Measurements from ENCODE around the gene KCNN3. TPM values are rescaled to one million over a fixed set of nuclear protein-coding genes. Genes with fewer than 3 reads are reported as not detected.

The KCNN3 gene
- polyA plus RNA-seq, 1 donor from 2014 or later, result 2.2 TPM

DNA sequence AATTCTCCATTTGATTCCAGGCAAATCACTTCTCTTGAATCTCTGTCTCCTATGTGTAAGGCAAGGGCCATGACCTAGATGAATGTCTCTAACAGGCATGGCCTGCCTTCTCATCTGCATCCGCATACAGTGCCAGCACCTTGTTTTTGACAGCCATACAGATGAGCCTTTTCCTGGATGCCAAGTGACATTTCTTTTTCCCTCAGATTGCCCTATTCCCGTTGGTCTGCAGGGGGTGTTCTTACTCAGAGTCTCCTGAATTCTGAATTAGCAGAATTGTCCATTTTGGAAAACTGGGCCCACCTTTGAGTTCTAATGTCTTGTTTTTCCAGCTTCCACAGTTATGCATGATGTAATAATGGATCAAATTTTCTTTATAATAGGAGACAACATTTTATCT is 174.1 kb downstream of the KCNN3 start:
- Histone ChIP-seq H3K36me3 (ENCODE audit: insufficient read depth, low read length) (no peaks in the 10 kb centered on the region), H3K4me2 (ENCODE audit: low read length) (no peak overlapping the region), H3K9ac (ENCODE audit: low read length) (no peak overlapping the region), H3K27me3 (ENCODE audit: insufficient read depth, low read depth, low read length) (no peaks in the 10 kb centered on the region), H3K9me2 (ENCODE audit: insufficient read depth, low read length) (no peaks in the 10 kb centered on the region), H3K9me3 (ENCODE audit: low read length) (no peaks in the 10 kb centered on the region), H2AFZ (ENCODE audit: low read depth, low read length) (no peak overlapping the region), H3F3A (ENCODE audit: insufficient read depth, low read length, poor library complexity, severe bottlenecking) (no peaks in the 10 kb centered on the region), H3K79me2 (replicated peaks; ENCODE audit: insufficient read depth, low read length) (no peaks in the 10 kb centered on the region), H3K27ac (ENCODE audit: low read length) (no peak overlapping the region), H4K20me1 (ENCODE audit: insufficient read depth) (no peaks in the 10 kb centered on the region), H3K4me3 (ENCODE audit: low read length) (no peak overlapping the region)
- TF ChIP-seq RAD21 (conservative IDR thresholded peaks at IDR 0.05) (peak; percentile 18), EP300 (conservative IDR thresholded peaks at IDR 0.05; ENCODE audit: poor library complexity, severe bottlenecking) (no peak), EZH2 (IDR thresholded peaks at IDR 0.05; ENCODE audit: borderline replicate concordance, insufficient read depth, low read length, poor library complexity, severe bottlenecking) (no peak), POLR2AphosphoS5 (IDR thresholded peaks at IDR 0.05) (no peak), SMC3 (conservative IDR thresholded peaks at IDR 0.05; ENCODE audit: poor library complexity) (no peak)
- TF ChIP-seq, protein P1, sequence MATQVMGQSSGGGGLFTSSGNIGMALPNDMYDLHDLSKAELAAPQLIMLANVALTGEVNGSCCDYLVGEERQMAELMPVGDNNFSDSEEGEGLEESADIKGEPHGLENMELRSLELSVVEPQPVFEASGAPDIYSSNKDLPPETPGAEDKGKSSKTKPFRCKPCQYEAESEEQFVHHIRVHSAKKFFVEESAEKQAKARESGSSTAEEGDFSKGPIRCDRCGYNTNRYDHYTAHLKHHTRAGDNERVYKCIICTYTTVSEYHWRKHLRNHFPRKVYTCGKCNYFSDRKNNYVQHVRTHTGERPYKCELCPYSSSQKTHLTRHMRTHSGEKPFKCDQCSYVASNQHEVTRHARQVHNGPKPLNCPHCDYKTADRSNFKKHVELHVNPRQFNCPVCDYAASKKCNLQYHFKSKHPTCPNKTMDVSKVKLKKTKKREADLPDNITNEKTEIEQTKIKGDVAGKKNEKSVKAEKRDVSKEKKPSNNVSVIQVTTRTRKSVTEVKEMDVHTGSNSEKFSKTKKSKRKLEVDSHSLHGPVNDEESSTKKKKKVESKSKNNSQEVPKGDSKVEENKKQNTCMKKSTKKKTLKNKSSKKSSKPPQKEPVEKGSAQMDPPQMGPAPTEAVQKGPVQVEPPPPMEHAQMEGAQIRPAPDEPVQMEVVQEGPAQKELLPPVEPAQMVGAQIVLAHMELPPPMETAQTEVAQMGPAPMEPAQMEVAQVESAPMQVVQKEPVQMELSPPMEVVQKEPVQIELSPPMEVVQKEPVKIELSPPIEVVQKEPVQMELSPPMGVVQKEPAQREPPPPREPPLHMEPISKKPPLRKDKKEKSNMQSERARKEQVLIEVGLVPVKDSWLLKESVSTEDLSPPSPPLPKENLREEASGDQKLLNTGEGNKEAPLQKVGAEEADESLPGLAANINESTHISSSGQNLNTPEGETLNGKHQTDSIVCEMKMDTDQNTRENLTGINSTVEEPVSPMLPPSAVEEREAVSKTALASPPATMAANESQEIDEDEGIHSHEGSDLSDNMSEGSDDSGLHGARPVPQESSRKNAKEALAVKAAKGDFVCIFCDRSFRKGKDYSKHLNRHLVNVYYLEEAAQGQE (IDR thresholded peaks at IDR 0.05; ENCODE audit: borderline replicate concordance), result no peak

DNA sequence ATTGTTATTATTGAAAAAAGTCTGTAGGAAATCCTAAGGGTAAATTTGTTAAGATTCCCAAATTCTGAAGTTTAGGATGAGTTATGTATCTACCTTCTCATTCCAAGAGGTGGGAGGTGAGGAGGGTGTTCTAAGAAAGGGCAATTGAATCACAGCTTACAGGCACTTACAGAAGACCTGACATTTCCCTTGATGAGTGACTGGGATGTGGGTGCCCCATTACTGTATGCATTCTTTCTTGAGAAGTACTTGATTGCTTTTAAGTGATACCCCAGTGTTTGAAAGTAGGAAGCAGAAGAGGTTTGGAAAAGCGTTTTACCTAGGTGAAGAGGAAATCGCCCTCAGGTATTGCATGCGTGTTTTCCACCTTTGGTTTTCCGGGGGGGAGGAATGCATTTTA is 175.1 kb downstream of the KCNN3 start:
- no peak overlapping the region for H2AFZ ChIP-seq (ENCODE audit: low read depth, low read length)

More for the DNA sequence above, 175.1 kb downstream of the KCNN3 start:
- H3K36me3 ChIP-seq (ENCODE audit: insufficient read depth, low read length), result no peaks in the 10 kb centered on the region
- no peak overlapping the region for H3K4me2 ChIP-seq (ENCODE audit: low read length)
- H3K4me3 ChIP-seq (ENCODE audit: low read length), result no peak overlapping the region
- TF ChIP-seq TAF1 (IDR thresholded peaks at IDR 0.05; ENCODE audit: low read depth), result no peak
- TF ChIP-seq RAD21 (conservative IDR thresholded peaks at IDR 0.05), result no peak
- TF ChIP-seq MXI1 (conservative IDR thresholded peaks at IDR 0.05; ENCODE audit: poor library complexity, severe bottlenecking), result no peak
- no peak for TF ChIP-seq POLR2AphosphoS5 (IDR thresholded peaks at IDR 0.05)
- TF ChIP-seq, protein P2, sequence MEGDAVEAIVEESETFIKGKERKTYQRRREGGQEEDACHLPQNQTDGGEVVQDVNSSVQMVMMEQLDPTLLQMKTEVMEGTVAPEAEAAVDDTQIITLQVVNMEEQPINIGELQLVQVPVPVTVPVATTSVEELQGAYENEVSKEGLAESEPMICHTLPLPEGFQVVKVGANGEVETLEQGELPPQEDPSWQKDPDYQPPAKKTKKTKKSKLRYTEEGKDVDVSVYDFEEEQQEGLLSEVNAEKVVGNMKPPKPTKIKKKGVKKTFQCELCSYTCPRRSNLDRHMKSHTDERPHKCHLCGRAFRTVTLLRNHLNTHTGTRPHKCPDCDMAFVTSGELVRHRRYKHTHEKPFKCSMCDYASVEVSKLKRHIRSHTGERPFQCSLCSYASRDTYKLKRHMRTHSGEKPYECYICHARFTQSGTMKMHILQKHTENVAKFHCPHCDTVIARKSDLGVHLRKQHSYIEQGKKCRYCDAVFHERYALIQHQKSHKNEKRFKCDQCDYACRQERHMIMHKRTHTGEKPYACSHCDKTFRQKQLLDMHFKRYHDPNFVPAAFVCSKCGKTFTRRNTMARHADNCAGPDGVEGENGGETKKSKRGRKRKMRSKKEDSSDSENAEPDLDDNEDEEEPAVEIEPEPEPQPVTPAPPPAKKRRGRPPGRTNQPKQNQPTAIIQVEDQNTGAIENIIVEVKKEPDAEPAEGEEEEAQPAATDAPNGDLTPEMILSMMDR (IDR thresholded peaks at IDR 0.05; ENCODE audit: poor library complexity, severe bottlenecking), result no peak
- no peak for TF ChIP-seq EP300 (conservative IDR thresholded peaks at IDR 0.05; ENCODE audit: poor library complexity, severe bottlenecking)
- TF ChIP-seq EZH2 (IDR thresholded peaks at IDR 0.05; ENCODE audit: borderline replicate concordance, insufficient read depth, low read length, poor library complexity, severe bottlenecking), result no peak
- TF ChIP-seq, protein P1 (IDR thresholded peaks at IDR 0.05; ENCODE audit: borderline replicate concordance), result no peak
- TF ChIP-seq SMC3 (conservative IDR thresholded peaks at IDR 0.05; ENCODE audit: poor library complexity), result no peak
- H3K27me3 ChIP-seq (ENCODE audit: insufficient read depth, low read depth, low read length), result no peaks in the 10 kb centered on the region
- H3K79me2 ChIP-seq (replicated peaks; ENCODE audit: insufficient read depth, low read length), result no peaks in the 10 kb centered on the region
- no peaks in the 10 kb centered on the region for H3F3A ChIP-seq (ENCODE audit: insufficient read depth, low read length, poor library complexity, severe bottlenecking)
- no peaks in the 10 kb centered on the region for H3K9me2 ChIP-seq (ENCODE audit: insufficient read depth, low read length)
- H3K27ac ChIP-seq (ENCODE audit: low read length), result no peak overlapping the region
- no peaks in the 10 kb centered on the region for H4K20me1 ChIP-seq (ENCODE audit: insufficient read depth)
- no peaks in the 10 kb centered on the region for H3K9me3 ChIP-seq (ENCODE audit: low read length)
- no peak overlapping the region for H3K9ac ChIP-seq (ENCODE audit: low read length)
